GM18873 (cell line): ENCODE results near the gene NCOA5.
"Not testable (repeated sequence)": the region's sequence is repeated elsewhere in the genome, so short reads cannot be mapped to it uniquely, and the experiment has no call there.

Experiments
- ATAC-seq: cut with Tn5 transposase; IDR thresholded peaks from one replicate; pipeline ENCODE4 v1.9.1; 2021; ENCODE audit warnings: mild to moderate bottlenecking, moderate library complexity, moderate number of reproducible peaks; ENCODE audit not compliant: unreplicated experiment, low FRiP score

NCOA5 gene

GRCh38 chr20:46121184-46121930, 31.6 kb upstream of the NCOA5 start:
- no peak for ATAC-seq

DNA sequence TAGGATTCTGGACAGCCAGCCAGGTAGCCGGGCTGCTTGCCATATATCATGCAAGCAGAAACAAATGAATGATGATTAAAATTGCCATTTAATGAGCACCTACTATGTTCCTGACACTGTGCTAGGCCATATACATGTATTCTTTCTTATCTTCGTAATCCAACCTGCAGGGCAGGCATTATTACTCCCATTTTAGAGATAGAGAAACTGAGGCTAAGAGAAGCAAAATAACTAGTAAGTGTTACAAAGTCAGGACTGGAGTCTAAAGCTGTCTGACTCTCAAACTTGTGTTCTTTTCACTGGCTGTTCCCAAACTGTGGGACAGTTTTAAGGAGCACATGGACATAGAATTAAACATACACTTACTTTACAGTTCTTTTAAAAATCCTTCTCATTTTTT, 30.4 kb upstream of the NCOA5 start:
- ATAC-seq: no peak

- ATAC-seq: no peak
Observed at GRCh38 chr20:46119547-46119946, 29.8 kb upstream of the NCOA5 start.

GRCh38 chr20:46119028-46119546, 29.3 kb upstream of the NCOA5 start:
- peak; percentile 36 for ATAC-seq

GRCh38 chr20:46118481-46119020, 28.8 kb upstream of the NCOA5 start:
- ATAC-seq: peak; percentile 34

DNA sequence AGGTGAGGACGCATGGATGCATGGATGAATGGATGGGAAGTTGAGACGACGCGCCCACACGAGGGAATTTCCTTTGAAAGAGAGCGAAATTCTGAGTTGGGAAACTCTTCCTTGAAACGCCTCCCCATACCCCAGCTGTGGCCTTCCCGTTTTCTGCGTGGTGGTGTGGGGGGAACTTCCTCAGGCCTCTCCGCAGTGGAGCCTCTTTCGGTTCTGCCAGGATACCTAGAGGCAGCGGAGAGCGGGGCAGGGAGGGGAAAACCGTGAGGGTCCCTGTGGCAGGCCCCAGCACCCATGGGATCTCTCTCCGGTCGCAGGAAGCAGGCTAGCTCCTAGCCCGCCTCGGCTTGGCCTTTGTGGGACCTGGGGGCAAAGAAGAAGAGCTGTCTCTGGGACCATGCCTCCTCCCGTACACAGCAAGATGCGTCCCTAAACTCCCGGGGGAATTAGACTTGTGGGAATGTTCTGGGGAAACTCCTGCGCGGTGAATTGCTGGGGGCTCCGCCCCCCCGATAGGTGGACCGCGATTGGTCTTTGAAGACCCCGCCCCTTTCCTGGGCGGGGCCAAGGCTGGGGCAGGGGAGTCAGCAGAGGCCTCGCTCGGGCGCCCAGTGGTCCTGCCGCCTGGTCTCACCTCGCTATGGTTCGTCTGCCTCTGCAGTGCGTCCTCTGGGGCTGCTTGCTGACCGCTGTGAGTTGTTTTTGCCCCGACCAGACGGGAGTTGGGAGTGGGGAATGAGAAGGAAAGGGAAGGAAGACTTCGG, 28.1 kb upstream of the NCOA5 start, which contains the start of gene CD40:
TSS of gene CD40 (plus strand) at position 611 of the 764 bp plus-strand sequence. CDS start at position 641, 30 bp downstream.
- peak; percentile 56 for ATAC-seq

- no peak for ATAC-seq
Observed at GRCh38 chr20:46114449-46114848, 24.7 kb upstream of the NCOA5 start.

DNA sequence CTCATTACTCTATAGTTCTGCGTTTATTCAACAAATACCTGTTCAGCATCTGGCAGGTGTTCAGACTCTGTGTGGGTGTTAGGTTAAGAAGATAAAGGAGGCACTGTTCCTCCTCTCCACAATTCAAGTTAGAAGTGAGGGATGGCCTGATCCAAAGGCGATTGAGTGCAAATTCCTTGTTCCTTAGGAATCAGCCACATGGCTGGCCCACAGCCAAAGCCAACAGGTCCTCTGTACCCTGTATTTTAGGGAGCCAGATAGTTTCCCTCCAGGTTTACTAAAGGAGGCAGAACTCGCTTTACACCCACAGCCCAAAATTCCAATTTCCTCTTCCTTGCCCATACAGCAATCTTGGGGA, 23.3 kb upstream of the NCOA5 start:
- ATAC-seq: no peak

- no peak for ATAC-seq
Observed at GRCh38 chr20:46112430-46113112, 22.8 kb upstream of the NCOA5 start.

- ATAC-seq: no peak
Observed at GRCh38 chr20:46111836-46112212, 22.1 kb upstream of the NCOA5 start.

DNA sequence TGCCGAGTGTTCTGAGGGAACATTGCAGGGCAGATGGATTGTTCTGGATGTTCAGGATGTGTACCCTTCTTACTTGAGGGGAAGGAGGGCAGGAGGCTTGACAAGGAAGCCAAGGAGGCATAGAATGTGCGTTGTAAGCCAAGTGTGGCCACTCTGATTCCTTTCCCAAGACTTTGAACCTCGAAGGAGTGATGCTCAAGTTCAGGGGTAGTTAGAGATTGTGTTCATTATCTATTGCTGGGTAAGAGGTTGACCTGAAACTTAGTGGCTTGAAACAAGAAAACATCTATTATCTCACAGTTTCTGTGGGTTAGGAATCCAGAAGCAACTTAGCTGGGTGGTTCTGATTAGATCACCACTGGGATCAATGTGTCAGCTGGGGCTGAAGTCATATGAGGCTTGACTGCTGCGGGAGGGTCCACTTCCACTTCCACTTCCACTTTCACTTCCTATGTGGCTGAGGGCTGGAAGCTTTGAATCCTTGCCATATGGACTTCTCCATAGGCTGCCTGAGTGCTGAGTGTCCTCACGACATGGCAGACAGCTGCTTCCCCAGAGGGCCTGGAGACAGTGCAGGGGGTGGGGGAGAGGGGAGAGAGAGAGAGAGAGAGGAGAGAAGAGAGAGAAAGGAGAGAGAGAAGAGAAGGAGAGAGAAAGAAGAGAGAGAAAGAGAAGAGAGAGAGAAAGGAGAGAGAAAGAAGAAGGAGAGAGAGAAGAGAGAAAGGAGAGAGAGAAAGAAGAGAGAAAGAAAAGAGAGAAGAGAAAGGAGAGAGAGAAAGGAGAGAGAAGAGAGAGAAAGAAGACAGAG, 21.5 kb upstream of the NCOA5 start:
- ATAC-seq: no peak

GRCh38 chr20:46108976-46109375, 19.2 kb upstream of the NCOA5 start:
- ATAC-seq: no peak

DNA sequence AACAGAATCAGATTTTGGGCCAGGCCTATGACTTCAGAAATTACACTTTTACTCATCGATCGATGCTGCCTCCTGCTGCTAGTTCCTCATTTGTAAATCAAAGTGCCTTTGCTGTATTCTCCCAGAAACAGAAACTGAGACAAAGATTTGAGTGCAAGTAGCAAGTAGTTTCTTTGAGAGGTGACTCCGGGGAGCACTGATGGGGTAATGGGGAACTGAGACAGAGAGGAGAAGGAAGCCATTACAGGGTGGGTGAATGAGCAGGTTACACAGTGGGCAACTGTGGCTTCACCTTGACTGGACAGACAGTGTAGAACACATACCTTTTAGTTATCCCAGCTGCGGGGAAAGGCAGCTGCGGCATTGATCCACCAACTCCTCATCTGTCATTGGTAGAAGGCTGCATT, 18.7 kb upstream of the NCOA5 start:
- ATAC-seq: peak; percentile 84

DNA sequence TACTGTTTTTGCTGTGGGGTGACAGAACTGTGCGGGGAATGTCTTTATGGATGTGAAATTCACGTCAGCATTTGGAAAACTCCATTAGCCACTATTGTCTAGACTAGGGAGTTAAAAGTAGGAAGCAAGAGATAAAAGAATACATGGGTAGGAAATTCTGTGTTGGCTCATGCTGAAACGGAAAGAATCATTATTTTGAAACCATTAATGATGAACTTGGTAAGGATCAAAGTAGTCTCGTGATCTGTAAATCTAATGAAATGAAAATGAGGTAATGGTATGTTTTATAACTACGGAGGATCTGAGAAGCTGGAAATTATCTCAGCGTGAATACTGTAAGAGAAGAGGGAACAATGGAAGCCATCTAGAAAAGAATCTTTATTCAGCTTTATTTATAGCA, 17.3 kb upstream of the NCOA5 start:
- no peak for ATAC-seq

GRCh38 chr20:46104262-46104661, 14.5 kb upstream of the NCOA5 start:
- ATAC-seq: no peak

DNA sequence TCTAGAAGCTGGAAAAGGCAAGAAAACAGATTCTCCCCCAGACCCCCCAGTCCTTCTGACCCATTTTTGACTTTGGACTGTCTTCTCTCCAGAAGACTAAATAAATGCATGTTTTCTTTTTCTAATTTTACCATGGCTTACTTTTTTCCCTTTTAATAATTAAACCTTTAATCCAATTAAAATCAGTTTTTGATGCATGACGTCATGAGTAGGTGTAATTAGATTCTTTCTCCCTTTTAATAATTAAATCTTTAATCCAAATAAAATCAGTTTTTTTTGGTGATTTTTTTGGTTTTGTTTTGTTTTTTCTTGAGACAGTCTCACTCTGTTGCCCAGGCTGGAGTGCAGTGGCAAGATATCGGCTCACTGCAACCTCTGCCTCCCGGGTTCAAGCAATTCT, 13.2 kb upstream of the NCOA5 start:
- no peak for ATAC-seq

GRCh38 chr20:46101957-46102356, 12.2 kb upstream of the NCOA5 start:
- no peak for ATAC-seq

- ATAC-seq: no peak
Observed at GRCh38 chr20:46100988-46101387, 11.2 kb upstream of the NCOA5 start.

- ATAC-seq: not testable (repeated sequence)
Observed at GRCh38 chr20:46100444-46100843, 10.7 kb upstream of the NCOA5 start.
